GM12874 (cell line): Measurements from ENCODE around the gene PYCR2.
A peak's percentile ranks its signal among the peaks of the same experiment; 100 is the strongest.

Experiments used
- TF ChIP-seq, protein P1 (sequence below): IDR thresholded peaks from 2 replicates; pipeline ENCODE4 v1.5.1; 2011; ENCODE audit warnings: low read depth, mild to moderate bottlenecking, control low read depth, low read length, moderate library complexity; ENCODE audit not compliant: insufficient read depth

PYCR2 gene

DNA sequence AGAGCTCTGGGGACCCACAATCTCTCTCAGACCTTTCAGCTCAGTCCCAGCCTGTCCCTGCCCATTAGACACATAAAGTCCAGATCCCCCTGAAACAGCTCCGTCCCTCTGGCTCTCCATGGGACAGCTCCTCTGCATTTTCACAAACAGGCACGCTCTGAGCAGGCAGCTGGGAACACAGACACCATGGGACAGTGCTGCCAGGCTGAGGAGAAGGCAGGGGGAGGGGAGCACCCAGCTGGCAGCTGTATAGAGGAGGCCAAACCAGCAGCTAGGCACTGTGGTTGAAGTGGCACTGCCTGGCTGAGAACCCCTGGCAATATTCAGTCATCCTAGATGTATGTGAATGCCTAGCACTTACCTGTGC is 43.8 kb downstream of the PYCR2 start:
- TF ChIP-seq, protein P1, sequence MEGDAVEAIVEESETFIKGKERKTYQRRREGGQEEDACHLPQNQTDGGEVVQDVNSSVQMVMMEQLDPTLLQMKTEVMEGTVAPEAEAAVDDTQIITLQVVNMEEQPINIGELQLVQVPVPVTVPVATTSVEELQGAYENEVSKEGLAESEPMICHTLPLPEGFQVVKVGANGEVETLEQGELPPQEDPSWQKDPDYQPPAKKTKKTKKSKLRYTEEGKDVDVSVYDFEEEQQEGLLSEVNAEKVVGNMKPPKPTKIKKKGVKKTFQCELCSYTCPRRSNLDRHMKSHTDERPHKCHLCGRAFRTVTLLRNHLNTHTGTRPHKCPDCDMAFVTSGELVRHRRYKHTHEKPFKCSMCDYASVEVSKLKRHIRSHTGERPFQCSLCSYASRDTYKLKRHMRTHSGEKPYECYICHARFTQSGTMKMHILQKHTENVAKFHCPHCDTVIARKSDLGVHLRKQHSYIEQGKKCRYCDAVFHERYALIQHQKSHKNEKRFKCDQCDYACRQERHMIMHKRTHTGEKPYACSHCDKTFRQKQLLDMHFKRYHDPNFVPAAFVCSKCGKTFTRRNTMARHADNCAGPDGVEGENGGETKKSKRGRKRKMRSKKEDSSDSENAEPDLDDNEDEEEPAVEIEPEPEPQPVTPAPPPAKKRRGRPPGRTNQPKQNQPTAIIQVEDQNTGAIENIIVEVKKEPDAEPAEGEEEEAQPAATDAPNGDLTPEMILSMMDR: no peak

DNA sequence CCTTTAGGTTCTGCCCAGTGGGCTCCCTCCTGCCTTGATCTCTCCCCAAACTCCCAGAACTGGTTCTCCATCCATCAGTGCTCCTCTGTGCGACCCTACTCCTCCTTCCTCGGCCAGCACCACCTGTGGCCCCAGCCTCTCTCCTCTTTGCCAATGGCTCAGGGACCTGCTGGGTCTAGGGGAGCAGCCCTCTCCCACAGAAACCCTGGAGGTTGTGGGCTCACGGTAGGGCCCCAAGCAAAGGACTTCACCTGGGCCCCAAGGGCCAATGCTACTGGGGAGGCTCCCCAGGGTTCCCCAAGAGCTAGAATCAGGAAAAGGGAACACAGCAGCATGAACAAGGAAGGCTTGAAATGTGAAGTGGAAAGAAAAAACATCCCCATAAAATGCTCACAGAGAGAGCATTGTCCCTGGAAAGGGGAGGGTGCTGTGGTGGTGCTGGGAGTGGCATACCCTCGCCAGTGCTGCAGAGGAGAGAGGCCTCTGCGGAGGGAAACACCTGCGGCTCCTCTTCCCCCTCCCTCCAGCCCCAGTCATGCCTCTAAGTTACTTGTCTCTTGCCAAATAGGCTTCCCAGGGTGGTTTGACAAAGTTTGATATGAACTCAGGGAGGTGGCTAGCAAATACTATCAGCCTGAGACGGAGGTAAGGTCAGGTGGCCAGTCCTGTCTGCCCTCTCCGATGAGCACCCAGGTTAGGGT is 44.4 kb downstream of the PYCR2 start:
- TF ChIP-seq, protein P1: no peak

DNA sequence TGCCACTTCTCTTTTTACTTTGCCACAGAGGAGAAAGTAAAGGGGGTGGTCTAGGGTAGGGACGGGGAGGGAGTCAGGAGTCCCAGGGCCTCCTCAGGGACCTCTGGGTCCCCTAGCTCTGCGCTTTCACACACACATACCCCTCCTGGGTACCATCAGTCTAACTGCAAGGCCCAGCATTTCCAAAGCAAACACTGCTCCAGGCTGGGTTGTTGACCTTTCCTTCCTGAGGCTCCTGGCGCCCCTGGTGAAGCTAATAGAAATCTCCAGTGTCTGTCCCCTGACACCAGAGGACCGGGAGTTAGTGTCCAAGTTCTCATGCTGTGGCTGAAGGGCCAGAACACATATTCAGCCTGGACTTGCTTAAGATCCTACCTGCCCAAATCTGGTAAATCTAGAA is 45.8 kb downstream of the PYCR2 start:
- TF ChIP-seq, protein P1: no peak

DNA sequence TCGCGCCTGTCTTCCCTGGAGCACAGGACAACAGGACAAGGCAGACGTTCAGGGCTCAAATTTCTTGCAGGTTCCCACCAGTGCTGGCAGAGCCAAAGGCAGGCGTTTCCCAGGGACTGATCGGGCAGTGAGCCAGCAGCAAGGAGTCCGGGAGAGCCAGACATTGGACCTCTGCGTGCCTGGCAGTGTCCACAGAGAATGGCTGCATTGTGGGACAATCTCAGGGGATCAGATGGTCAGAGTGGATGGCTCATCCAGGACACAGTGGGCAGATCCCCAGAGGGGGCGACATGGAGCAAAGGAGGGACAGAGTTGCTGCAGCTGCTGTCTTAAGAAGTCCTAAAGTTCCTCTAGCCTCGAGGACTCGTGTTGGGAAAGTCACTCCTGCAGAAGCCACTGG is 46.5 kb downstream of the PYCR2 start:
- TF ChIP-seq, protein P1: peak; percentile 57

DNA sequence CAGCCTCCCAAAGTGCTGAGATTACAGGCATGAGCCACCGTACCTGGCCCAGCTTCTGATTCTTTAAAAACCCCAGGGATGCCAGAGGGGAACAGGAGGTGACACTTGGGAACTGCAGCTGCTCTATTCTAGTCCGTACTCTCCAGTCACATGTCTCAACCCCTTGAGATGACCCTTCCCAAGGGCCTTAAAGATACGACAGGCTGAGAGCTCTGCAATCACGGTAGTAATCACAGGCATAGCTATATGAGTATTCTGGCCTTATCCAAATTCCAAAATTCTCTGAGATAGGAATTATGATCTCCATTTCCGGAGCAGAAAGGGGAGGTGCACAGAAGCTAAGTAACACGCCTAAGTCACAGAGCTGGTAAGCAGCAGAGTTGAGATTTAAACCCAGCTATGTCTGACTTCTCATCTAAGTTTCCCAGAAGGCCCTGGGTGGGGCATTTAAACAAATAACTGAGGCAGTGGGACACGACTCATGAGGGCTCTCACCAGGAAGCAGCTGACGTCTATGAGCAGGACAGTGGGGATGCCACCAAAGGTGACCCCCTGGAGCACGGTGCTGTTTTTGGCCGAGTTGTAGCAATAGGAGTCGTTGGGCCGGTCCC is 47.0 kb downstream of the PYCR2 start:
- TF ChIP-seq, protein P1: no peak

DNA sequence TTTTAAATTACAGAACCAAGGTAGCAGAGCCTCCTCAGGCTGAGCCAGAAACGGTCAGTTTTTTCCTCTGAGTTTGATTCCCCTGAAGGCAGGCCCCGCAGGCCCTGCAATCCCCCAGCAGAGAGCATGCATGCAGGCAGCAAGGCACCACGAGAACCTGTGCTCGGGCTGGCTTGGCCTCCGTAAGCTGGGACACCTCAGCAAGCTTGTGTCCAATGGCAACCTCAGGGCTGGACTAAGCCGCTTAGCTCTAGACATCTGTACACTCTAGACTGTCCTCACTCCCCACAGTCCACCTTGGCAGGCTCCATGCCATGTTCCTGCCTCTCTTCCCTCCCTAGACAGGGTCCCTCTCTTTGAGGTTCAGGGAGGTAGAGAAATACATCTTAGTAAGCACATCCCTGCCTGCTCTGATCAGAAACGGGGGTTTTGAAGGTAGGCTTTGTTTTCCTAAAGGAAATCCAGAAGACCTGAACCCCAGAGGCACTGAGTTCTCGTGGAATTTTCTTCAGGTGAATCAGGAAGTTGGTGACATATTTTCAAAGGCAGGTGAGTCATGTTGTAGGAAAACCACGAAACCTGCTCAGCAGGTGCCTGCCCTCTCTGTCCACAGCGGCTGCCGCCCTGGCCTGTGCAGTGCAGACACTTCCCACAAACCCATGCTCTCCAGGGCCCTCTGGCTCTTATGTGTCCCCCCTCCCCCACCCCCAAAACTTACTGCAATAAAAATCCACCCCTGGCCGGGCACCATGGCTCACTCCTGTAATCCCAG is 48.8 kb downstream of the PYCR2 start:
- TF ChIP-seq, protein P1: no peak

DNA sequence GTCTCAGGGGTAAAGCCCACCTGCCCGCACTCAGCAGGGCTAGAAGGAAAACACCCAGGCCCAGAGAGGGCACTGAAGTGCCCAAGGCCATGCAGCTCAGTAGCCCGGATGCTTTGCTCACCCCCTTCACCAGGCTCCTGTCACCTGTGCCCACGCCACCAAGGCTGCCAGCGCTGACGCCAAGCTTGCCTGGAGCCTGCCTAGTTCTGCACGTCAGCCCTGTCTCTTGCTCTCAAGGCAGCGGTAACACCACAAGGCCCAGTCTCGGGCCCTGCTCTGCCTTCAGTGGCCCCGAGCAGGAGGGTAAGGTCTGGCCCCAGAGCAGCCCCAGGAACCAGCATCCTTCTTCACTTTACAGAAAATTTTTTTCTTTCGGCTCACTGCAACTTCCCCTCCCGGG is 49.6 kb downstream of the PYCR2 start:
- TF ChIP-seq, protein P1: no peak
